Measurements from ENCODE around the gene TIMM22. TPM values are rescaled to one million over a fixed set of nuclear protein-coding genes. Genes with fewer than 3 reads are reported as not detected.

TIMM22 gene
- total RNA-seq, 3 donors from 2014 or later (not counting 1 experiment from before 2014, with no cell fraction given) = 7.8 to 11.3 (median 8.9) TPM

GRCh38 chr17:1024076-1024475, 27.1 kb downstream of the TIMM22 start:
- intact Hi-C loops (cut with micrococcal nuclease) = no loop called here
- Histone ChIP-seq H3K27ac (ENCODE audit: low read length) (no peak overlapping the region), H3K27me3 (ENCODE audit: control insufficient read depth, insufficient read depth, low read length) (no peaks in the 10 kb centered on the region), H3K4me3 (ENCODE audit: low read length) (no peak overlapping the region), H3K9me3 (ENCODE audit: control insufficient read depth, insufficient read depth, low read length) (no peaks in the 10 kb centered on the region), H3K4me1 (ENCODE audit: control insufficient read depth, insufficient read depth, low read length) (no peaks in the 10 kb centered on the region), H3K36me3 (ENCODE audit: control insufficient read depth, insufficient read depth, low read length) (no peaks in the 10 kb centered on the region)
- Mint-ChIP-seq H3K27me3 (ENCODE audit: low read depth in 2 of 2) (no peaks in the 10 kb centered on the region), H3K4me1 (peaks cover 5 to 16% of the 10 kb centered on the region in 2 donors), H3K27ac (no peak overlapping the region), H3K9me3 (no peaks in the 10 kb centered on the region), H3K4me3 (no peak overlapping the region), H3K36me3 (no peaks in the 10 kb centered on the region)
- no peak for TF ChIP-seq CTCF (IDR thresholded peaks at IDR 0.05)
- DNase-seq (no peak), ATAC-seq (no peak)
- WGBS (ENCODE audit: insufficient coverage) = 94% methylated on average over 27 of the region's 27 CpGs

- intact Hi-C loops (cut with micrococcal nuclease) = no loop called here
- H3K4me3 Mint-ChIP-seq = no peak overlapping the region
- Histone ChIP-seq H3K27ac (ENCODE audit: low read length) (no peak overlapping the region), H3K4me1 (ENCODE audit: control insufficient read depth, insufficient read depth, low read length) (no peaks in the 10 kb centered on the region), H3K36me3 (ENCODE audit: control insufficient read depth, insufficient read depth, low read length) (peaks cover 2% of the 10 kb centered on the region), H3K4me3 (ENCODE audit: low read length) (no peak overlapping the region), H3K27me3 (ENCODE audit: control insufficient read depth, insufficient read depth, low read length) (no peaks in the 10 kb centered on the region), H3K9me3 (ENCODE audit: control insufficient read depth, insufficient read depth, low read length) (no peaks in the 10 kb centered on the region)
- H3K27ac Mint-ChIP-seq = peak overlapping the region in 1 of 2 donors; percentile 63
- DNase-seq (no peak), ATAC-seq (no peak)
- H3K36me3 Mint-ChIP-seq = no peaks in the 10 kb centered on the region
- no peaks in the 10 kb centered on the region for H3K27me3 Mint-ChIP-seq (ENCODE audit: low read depth in 2 of 2)
- no peaks in the 10 kb centered on the region for H3K9me3 Mint-ChIP-seq
- H3K4me1 Mint-ChIP-seq = peaks cover 0 to 15% of the 10 kb centered on the region in 2 donors
- no peak for TF ChIP-seq CTCF (IDR thresholded peaks at IDR 0.05)
- WGBS (ENCODE audit: insufficient coverage) = 94% methylated on average over 30 of the region's 30 CpGs
These were observed 29.0 kb downstream of the TIMM22 start for GRCh38 chr17:1025733-1026598.

GRCh38 chr17:1026599-1026975, 29.7 kb downstream of the TIMM22 start:
- Mint-ChIP-seq H3K27me3 (ENCODE audit: low read depth in 2 of 2) (no peaks in the 10 kb centered on the region), H3K27ac (no peak overlapping the region), H3K4me1 (peaks cover 0 to 15% of the 10 kb centered on the region in 2 donors), H3K4me3 (no peak overlapping the region), H3K9me3 (no peaks in the 10 kb centered on the region), H3K36me3 (no peaks in the 10 kb centered on the region)
- ATAC-seq (no peak), DNase-seq (no peak)
- H3K27ac ChIP-seq (ENCODE audit: low read length) = no peak overlapping the region
- H3K27me3 ChIP-seq (ENCODE audit: control insufficient read depth, insufficient read depth, low read length) = no peaks in the 10 kb centered on the region
- TF ChIP-seq CTCF (IDR thresholded peaks at IDR 0.05) = no peak
- 95% methylated on average over 10 of the region's 10 CpGs for WGBS (ENCODE audit: insufficient coverage)
- no peaks in the 10 kb centered on the region for H3K9me3 ChIP-seq (ENCODE audit: control insufficient read depth, insufficient read depth, low read length)
- no peak overlapping the region for H3K4me3 ChIP-seq (ENCODE audit: low read length)
- H3K4me1 ChIP-seq (ENCODE audit: control insufficient read depth, insufficient read depth, low read length) = no peaks in the 10 kb centered on the region
- peaks cover 2% of the 10 kb centered on the region for H3K36me3 ChIP-seq (ENCODE audit: control insufficient read depth, insufficient read depth, low read length)
- intact Hi-C loops (cut with micrococcal nuclease) = no loop called here

Measured in natural killer cell (primary cell).